Myocyte (in vitro differentiated cells): Measurements from ENCODE around the gene CD68. TPM values are rescaled to one million over a fixed set of nuclear protein-coding genes. Genes with fewer than 3 reads are reported as not detected.
A peak's percentile ranks its signal among the peaks of the same experiment; 100 is the strongest.
"Not testable (repeated sequence)": the region's sequence is repeated elsewhere in the genome, so short reads cannot be mapped to it uniquely, and the experiment has no call there.

ENCODE experiments used
- DNase-seq: peaks from one replicate; pipeline ENCODE4 v3.0.0-alpha.2; 2012; ENCODE audit warnings: low read depth
- total RNA-seq: library from RNA; depleted of rRNA; stranded (reverse); fragments of >200 nt; gene quantifications from 2 replicates; pipeline ENCODE4 v1.2.3, GENCODE V29; 2014

Gene CD68
- total RNA-seq, 1 donor from 2014 or later: 7.6 TPM

GRCh38 chr17:7613769-7614424 lies 34.5 kb downstream of the CD68 start:
- DNase-seq: peak; percentile 31

DNA sequence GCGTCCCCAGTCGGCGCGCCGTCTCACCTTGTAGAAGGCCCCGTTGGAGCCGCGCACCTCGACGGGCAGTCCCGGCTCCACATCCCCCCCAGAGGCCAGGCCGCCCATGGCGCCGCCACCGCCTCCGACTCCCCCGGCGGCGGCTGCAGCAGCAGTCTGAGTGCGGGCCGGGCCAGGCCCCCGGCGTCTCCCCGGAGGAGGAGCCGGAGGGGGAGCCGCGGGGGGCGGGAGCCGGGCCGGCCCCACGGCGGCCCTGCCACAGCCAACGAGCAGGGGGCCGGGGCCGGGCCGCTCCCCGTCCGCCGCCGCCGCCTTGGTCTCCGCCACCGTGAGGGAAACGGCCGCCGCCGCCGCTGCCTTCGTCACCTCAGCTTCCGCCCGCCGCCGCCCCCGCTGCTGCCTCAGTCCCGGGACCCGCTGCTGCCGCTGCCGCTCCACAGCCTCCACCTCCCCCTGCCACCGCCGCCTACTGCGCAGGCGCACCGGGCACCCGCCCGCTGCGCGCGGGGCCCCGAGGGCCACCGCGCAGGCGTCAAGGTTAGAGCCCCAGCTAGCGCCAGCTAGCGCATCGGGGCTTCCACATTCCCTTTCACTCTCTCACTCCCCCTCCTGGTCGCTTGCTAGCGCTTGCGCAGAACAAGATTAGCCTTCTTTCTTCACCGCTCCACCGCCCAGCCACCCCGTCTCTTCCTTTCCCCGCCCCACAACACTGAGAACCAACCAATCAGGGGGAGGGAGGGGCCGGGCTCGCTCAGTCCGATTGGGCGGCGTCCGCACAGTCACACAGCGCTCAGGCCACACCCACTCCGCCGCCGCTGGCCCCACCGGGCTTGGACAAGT lies 35.2 kb downstream of the CD68 start, which contains the start of gene FXR2:
TSS of gene FXR2 (minus strand) at position 473 of the 840 bp plus-strand sequence. CDS start at position 108, 365 bp downstream.
- DNase-seq: peak; percentile 100

DNA sequence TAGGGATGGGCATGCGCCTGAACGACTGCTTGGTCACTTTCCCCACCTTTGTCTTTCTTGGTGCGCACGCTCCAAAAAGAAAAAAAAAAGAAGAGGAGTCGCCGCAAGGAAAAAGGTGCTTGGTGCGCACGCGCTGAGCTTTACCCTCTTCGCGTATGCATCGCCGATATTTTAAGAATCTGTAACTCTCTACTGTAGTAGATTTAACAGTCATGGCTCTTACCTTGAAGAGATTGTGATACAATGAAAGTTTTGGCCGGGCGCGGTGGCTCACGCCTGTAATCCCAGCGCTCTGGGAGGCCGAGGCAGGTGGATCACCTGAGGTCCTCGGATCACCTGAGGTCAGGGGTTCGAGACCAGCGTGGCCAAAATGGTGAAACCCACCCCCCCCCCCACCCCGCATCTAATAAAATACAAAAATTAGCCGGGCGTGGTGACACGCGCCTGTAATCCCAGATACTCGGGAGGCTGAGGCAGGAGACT lies 35.9 kb downstream of the CD68 start:
- DNase-seq: no peak

- DNase-seq: no peak
Measured at GRCh38 chr17:7618608-7619007, 39.2 kb downstream of the CD68 start.

DNA sequence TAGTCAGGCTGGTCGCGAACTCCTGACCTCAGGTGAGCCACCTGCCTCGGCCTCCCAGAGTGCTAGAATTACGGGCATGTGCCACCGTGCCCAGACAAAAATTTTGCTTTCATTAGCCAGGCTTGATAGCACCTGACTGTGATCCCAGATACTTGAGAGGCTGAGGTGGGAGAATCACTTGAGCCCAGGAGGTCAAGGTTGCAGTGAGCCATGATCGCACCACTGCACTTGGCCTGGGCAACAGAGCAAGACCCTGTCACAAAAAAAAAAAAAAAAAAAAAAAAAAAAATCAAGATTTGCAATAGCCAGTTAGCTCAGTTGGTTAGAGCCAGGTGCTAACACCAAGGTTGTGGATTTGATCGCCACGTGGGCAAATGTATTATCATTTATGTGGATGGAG lies 41.4 kb downstream of the CD68 start:
- DNase-seq: no peak

DNA sequence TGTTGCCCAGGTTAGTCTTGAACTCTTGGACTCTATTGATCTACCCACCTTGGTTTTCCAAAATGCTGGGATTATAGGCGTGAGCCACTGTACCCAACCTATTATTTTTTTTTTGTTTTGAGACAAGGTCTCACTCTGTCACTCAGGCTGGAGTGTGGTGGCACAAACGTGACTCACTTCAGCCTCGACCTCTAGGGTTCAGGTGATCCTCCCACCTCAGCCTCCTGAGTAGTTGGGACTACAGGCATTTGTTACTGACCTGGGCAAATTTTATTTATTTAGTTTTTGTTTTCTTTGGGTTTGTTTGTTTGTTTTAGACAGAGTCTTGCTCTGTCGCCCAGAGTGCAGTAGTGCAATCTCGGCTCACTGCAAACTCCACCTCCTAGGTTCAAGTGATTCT lies 44.2 kb downstream of the CD68 start:
- no peak for DNase-seq

DNA sequence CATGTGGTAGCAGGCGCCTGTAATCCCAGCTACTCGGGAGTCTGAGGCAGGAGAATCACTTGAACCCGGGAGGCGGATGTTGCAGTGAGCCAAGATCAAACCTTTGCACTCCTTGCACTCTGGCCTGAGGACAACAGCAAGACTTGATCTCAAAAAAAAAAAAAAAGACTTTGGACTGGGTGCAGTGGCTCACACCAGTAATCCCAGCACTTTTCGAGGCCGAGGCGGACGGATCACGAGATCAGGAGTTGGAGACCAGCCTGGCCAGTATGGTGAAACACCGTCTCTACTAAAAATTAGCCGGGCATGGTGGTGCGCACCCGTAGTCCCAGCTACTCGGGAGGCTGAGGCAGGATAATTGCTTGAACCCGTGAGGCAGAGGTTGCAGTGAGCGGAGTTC lies 46.3 kb downstream of the CD68 start:
- DNase-seq: not testable (repeated sequence)

- DNase-seq: no peak
Measured at GRCh38 chr17:7626307-7626706, 46.9 kb downstream of the CD68 start.

DNA sequence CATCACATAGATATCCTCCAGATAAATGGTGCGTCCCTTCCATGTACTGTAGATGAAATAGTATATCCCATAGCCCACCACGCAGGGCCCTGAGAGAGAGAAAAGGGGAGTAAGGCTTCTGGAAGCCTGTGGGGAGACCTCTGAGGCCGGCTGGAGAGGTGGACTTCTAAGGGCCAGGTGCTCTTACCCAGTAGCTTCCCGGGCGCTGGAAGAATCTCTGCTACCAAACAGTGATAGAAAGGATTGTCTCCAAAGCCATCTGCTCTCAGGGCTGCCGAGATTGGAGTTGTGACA lies 47.5 kb downstream of the CD68 start:
- DNase-seq: peak; percentile 27

DNA sequence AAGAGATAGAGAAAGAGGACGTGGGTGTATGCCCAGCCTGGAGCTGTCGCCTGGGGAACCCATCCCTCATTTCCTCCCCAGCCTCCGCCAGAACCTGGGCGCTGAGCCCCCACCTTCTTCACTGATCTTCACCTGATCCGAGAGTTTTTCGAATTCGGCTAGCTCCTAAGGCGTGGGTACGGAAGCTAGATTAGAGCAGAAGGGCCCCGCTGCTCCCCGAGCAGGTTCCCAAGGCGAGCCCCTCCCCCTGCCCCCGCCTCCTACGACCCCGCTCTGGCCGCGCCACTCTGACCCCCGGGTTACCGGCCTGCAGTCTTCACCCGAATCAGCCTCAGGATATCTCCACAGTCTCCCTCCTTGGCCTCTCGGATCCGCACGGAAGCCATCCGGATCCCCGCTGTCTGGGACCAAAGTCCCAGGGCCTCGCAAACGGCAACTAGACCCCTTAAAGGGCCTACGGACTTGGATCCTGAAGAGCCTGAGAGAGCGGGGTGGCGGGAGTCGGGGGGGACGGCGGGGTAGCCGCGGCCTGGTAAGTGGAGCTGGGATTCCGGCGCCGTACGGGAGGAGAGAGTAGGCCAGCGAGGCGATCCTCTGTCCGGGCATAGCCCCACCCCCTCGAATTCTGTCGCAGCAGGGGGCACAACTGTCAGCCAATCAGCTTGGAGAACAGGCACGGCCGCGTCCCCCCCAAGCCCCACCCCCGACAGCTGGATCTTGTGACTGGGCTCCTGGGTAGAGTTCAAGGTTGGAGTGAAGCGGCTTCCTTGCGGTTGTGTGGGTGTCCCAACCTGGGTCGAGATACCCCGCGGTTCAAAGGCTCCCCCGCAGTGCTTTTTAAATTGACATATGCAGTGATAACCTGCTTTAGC lies 48.0 kb downstream of the CD68 start, which contains the start of gene SAT2:
TSS of gene SAT2 (minus strand) at position 572 of the 872 bp plus-strand sequence. CDS start at position 386, 186 bp downstream.
- peak; percentile 97 for DNase-seq

GRCh38 chr17:7629939-7630571 lies 50.6 kb downstream of the CD68 start, which contains the start of gene SHBG:
TSS of gene SHBG (plus strand) at chr17:7630135. CDS start at chr17:7630173, 38 bp downstream.
- DNase-seq: no peak

Other genes with a start within 250 kb of the CD68 start
- not detected in 2 replicates for gene ACAP1, start 243.1 kb upstream of the CD68 start, total RNA-seq
- gene KCTD11, start 227.5 kb upstream of the CD68 start, total RNA-seq: 10.0 and 10.1 TPM in 2 replicates
- not detected in 2 replicates for gene TMEM95, start 224.5 kb upstream of the CD68 start, total RNA-seq
- gene TNK1, start 198.5 kb upstream of the CD68 start, total RNA-seq: not detected in 2 replicates
- gene PLSCR3, start 185.1 kb upstream of the CD68 start, total RNA-seq: 15.1 and 22.3 TPM in 2 replicates
- 69.6 and 76.5 TPM in 2 replicates for gene TMEM256, start 175.5 kb upstream of the CD68 start, total RNA-seq
- gene NLGN2, start 171.8 kb upstream of the CD68 start, total RNA-seq: 5.7 and 7.2 TPM in 2 replicates
- not detected in 2 replicates for gene SPEM1, start 159.3 kb upstream of the CD68 start, total RNA-seq
- gene SPEM2, start 154.0 kb upstream of the CD68 start, total RNA-seq: not detected in 2 replicates
- gene SPEM3, start 150.8 kb upstream of the CD68 start, total RNA-seq: not detected in 2 replicates
- 0.13 and 0.21 TPM in 2 replicates for gene TMEM102, start 144.2 kb upstream of the CD68 start, total RNA-seq
- 41.7 and 89.9 TPM in 2 replicates for gene FGF11, start 140.1 kb upstream of the CD68 start, total RNA-seq
- gene CHRNB1, start 134.6 kb upstream of the CD68 start, total RNA-seq: 213 and 222 TPM in 2 replicates
- gene ZBTB4, start 100.0 kb upstream of the CD68 start, total RNA-seq: 32.8 and 38.0 TPM in 2 replicates
- not detected in 2 replicates for gene SLC35G6, start 98.2 kb upstream of the CD68 start, total RNA-seq
- 41.2 and 47.1 TPM in 2 replicates for gene POLR2A, start 95.3 kb upstream of the CD68 start, total RNA-seq
- 7.4 and 8.6 TPM in 2 replicates for gene TNFSF12, start 30.6 kb upstream of the CD68 start, total RNA-seq
- gene TNFSF13, start 20.9 kb upstream of the CD68 start, total RNA-seq: 0.11 TPM in 1 of 2 replicates, not detected in the other
- 93.6 and 114 TPM in 2 replicates for gene SENP3, start 17.7 kb upstream of the CD68 start, total RNA-seq
- gene MPDU1, start 4.2 kb downstream of the CD68 start, total RNA-seq: 185 and 199 TPM in 2 replicates
- gene SOX15, start 10.5 kb downstream of the CD68 start, total RNA-seq: 4.0 and 10.9 TPM in 2 replicates
- 85.2 and 85.6 TPM in 2 replicates for gene FXR2, start 35.3 kb downstream of the CD68 start, total RNA-seq
- gene SAT2, start 48.2 kb downstream of the CD68 start, total RNA-seq: 69.2 and 73.1 TPM in 2 replicates
- gene SHBG, start 50.5 kb downstream of the CD68 start, total RNA-seq: 0.43 and 1.4 TPM in 2 replicates
- not detected in 2 replicates for gene ATP1B2, start 71.3 kb downstream of the CD68 start, total RNA-seq
- gene TP53, start 107.9 kb downstream of the CD68 start, total RNA-seq: 22.0 and 27.6 TPM in 2 replicates
- 4.4 and 4.5 TPM in 2 replicates for gene WRAP53, start 108.8 kb downstream of the CD68 start, total RNA-seq
- 0.78 and 1.5 TPM in 2 replicates for gene EFNB3, start 125.6 kb downstream of the CD68 start, total RNA-seq
- gene DNAH2, start 138.1 kb downstream of the CD68 start, total RNA-seq: 0.11 TPM in 1 of 2 replicates, not detected in the other